Panc1 (cell line): Measurements from ENCODE around the gene TBXT. TPM values are rescaled to one million over a fixed set of nuclear protein-coding genes. Genes with fewer than 3 reads are reported as not detected.

ENCODE experiments used
- ATAC-seq: fragments of 200-7000 bp; cut with Tn5 transposase; 2 replicates; pipeline ENCODE4 v1.9.1; 2020; ENCODE audit warnings: mild to moderate bottlenecking, moderate library complexity
- BruUV-seq: library from RNA; stranded (reverse); fragments of 400-500 nt; replicated peaks from 2 replicates; lab custom pipeline; 2021; lab: Mats Ljungman, UMichigan
- CTCF ChIA-PET: fragments of 300-600 bp; sonication (Branson Sonifier 250); formaldehyde crosslinking; loops from one replicate; lab custom pipeline; 2022; ENCODE audit warnings: antibody characterized with exemption; lab: Charles Lee
- POLR2A ChIA-PET: fragments of 300-600 bp; sonication (Branson Sonifier 250); formaldehyde crosslinking; loops from one replicate; lab custom pipeline; 2022; ENCODE audit warnings: antibody characterized with exemption; lab: Charles Lee
- DNase-seq: peaks from one replicate; pipeline ENCODE4 v3.0.0-alpha.2; 2010; ENCODE audit warnings: low read depth, low spot score
- H3K27ac ChIP-seq: 2 replicates; pipeline ENCODE4 v1.5.1; 2011; ENCODE audit warnings: mild to moderate bottlenecking, low read length, inconsistent platforms
- H3K27me3 ChIP-seq: fragments of 200-500 bp; sonication (Bioruptor generic); 2 replicates; pipeline ENCODE4 v1.6.0; 2014; ENCODE audit warnings: low read length, inconsistent platforms; ENCODE audit not compliant: control insufficient read depth, insufficient read depth
- H3K36me3 ChIP-seq: fragments of 200-500 bp; sonication (Bioruptor generic); 2 replicates; pipeline ENCODE4 v1.5.1; 2014; ENCODE audit warnings: inconsistent platforms, mild to moderate bottlenecking, low read length, moderate library complexity; ENCODE audit not compliant: control insufficient read depth, insufficient read depth
- H3K4me1 ChIP-seq: 2 replicates; pipeline ENCODE4 v1.5.1; 2011; ENCODE audit warnings: inconsistent platforms, mild to moderate bottlenecking, low read length, moderate library complexity; ENCODE audit not compliant: control insufficient read depth, insufficient read depth
- H3K4me3 ChIP-seq, 2 experiments: 2 replicates each; pipeline ENCODE4 v1.5.1; 2011 to 2012; ENCODE audit warnings: low read depth in 2 of 2, low read length in 2 of 2, mild to moderate bottlenecking in 2 of 2, inconsistent platforms in 1 of 2, moderate library complexity in 1 of 2
- H3K9me3 ChIP-seq: fragments of 200-500 bp; sonication (Bioruptor generic); 2 replicates; pipeline ENCODE4 v1.5.1; 2014; ENCODE audit warnings: low read depth, mild to moderate bottlenecking, inconsistent platforms, low read length, moderate library complexity; ENCODE audit not compliant: control insufficient read depth, insufficient read depth
- CTCF ChIP-seq: fragments of 450-650 bp; IDR thresholded peaks from 2 replicates; pipeline ENCODE4 v1.5.1; 2017; ENCODE audit warnings: mild to moderate bottlenecking
- POLR2AphosphoS5 ChIP-seq: IDR thresholded peaks from 2 replicates; pipeline ENCODE4 v1.6.1; 2012; ENCODE audit warnings: mild to moderate bottlenecking, low read depth, low read length, moderate library complexity
- REST ChIP-seq, 2 experiments: IDR thresholded peaks; 2 replicates each; pipeline ENCODE4 v1.6.1; 2011 to 2012; ENCODE audit warnings: low read depth in 2 of 2, control low read depth in 1 of 2, low read length in 1 of 2, mild to moderate bottlenecking in 1 of 2, moderate library complexity in 1 of 2; ENCODE audit not compliant: insufficient read depth in 1 of 2
- SIN3A ChIP-seq: IDR thresholded peaks from 2 replicates; pipeline ENCODE4 v1.6.1; 2012; ENCODE audit warnings: low read depth, mild to moderate bottlenecking, low read length, moderate library complexity, borderline replicate concordance; ENCODE audit not compliant: insufficient read depth
- TCF7L2 ChIP-seq: IDR thresholded peaks from 2 replicates; pipeline ENCODE4 v1.6.1; 2011; ENCODE audit warnings: mild to moderate bottlenecking, low read depth, low read length, inconsistent platforms
- in situ Hi-C: cut with HindIII; loops from 2 replicates; pipeline ENCODE4 v1.10.0; 2016; ENCODE audit warnings: low sequenced_read_pairs, low pct_unique_long_range_greater_than_20kb
- intact Hi-C: fragments of 100-400 bp; cut with micrococcal nuclease; formaldehyde crosslinking; loops from one replicate; pipeline ENCODE4 v1.10.0; 2022; ENCODE audit not compliant: unreplicated experiment
- total RNA-seq: library from RNA; stranded (reverse); gene quantifications from one replicate; pipeline ENCODE4 v1.2.1, GENCODE V29; 2021; ENCODE audit not compliant: unreplicated experiment

Gene TBXT
- total RNA-seq, 1 experiment from 2014 or later, result not detected

GRCh38 chr6:166203641-166204222, 36.1 kb upstream of the TBXT start (continued):
- TF ChIP-seq SIN3A, result no peak

DNA sequence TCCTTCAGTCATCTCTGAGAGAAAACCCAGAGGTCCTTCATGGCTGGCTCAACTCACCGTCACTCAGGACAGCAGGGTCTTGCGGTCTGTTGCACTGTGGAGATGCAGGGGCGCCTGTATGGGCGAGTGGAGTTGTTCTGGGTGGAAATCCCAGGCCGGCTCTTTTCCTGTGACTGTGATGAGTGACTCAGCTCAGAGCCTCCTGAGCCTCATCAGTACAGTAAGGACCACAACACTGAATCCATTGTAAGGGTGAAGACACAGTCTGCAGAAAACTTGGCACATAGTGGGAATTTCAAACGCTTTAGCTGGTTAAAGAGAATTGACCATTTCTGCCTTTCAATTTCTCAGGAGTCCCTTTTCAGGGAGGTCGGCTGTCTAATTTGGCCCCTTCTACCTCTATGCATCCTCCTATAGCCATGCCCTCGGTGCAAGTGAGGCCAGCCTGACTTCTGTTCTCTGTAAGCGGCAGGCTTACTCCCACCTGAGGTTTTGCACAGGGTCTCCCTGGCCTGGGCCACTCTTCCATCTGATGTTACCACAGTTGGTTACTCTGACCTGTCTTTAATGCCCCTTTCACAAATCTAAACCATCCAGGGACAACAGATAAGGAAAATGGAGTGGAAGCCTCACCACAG, 35.5 kb upstream of the TBXT start:
- in situ Hi-C loops (no loop called here), intact Hi-C loops (no loop called here)
- H3K27ac ChIP-seq, result no peak overlapping the region
- BruUV-seq, result no TSS peak
- POLR2A ChIA-PET, result no interaction called here
- no peak for TF ChIP-seq POLR2AphosphoS5
- no peak for TF ChIP-seq SIN3A
- ATAC-seq, result no peak
- no peaks in the 10 kb centered on the region for H3K36me3 ChIP-seq
- no peaks in the 10 kb centered on the region for H3K27me3 ChIP-seq
- no peaks in the 10 kb centered on the region for H3K9me3 ChIP-seq
- CTCF ChIA-PET, result no interaction called here
- no peaks in the 10 kb centered on the region for H3K4me1 ChIP-seq
- H3K4me3 ChIP-seq, result no peak overlapping the region
- no peak for DNase-seq

GRCh38 chr6:166202321-166202733, 34.7 kb upstream of the TBXT start:
- Histone ChIP-seq H3K4me3 (no peak overlapping the region), H3K36me3 (no peaks in the 10 kb centered on the region), H3K4me1 (no peaks in the 10 kb centered on the region), H3K27ac (no peak overlapping the region), H3K9me3 (no peaks in the 10 kb centered on the region), H3K27me3 (no peaks in the 10 kb centered on the region)
- in situ Hi-C loops (no loop called here), intact Hi-C loops (no loop called here)
- TF ChIP-seq CTCF, result no peak
- TF ChIP-seq SIN3A, result no peak
- CTCF ChIA-PET, result no interaction called here
- POLR2A ChIA-PET, result no interaction called here
- ATAC-seq (no peak), DNase-seq (no peak)
- BruUV-seq, result no TSS peak

- Histone ChIP-seq H3K27ac (no peak overlapping the region), H3K27me3 (no peaks in the 10 kb centered on the region), H3K4me3 (no peak overlapping the region), H3K36me3 (no peaks in the 10 kb centered on the region), H3K4me1 (no peaks in the 10 kb centered on the region), H3K9me3 (no peaks in the 10 kb centered on the region)
- BruUV-seq, result no TSS peak
- ATAC-seq (no peak), DNase-seq (no peak)
- intact Hi-C loops (no loop called here), in situ Hi-C loops (no loop called here)
- ChIA-PET CTCF (no interaction called here), POLR2A (no interaction called here)
- TF ChIP-seq CTCF (no peak), POLR2AphosphoS5 (no peak), SIN3A (no peak), REST (IDR thresholded peaks at IDR 0.05; ENCODE audit: insufficient read depth in 1 of 2, low read depth in 2 of 2, low read length in 1 of 2) (no peak), TCF7L2 (no peak)
Observed at GRCh38 chr6:166201878-166202277, 34.2 kb upstream of the TBXT start.
